Measurements from ENCODE around the gene LRRC8D.

LRRC8D gene

DNA sequence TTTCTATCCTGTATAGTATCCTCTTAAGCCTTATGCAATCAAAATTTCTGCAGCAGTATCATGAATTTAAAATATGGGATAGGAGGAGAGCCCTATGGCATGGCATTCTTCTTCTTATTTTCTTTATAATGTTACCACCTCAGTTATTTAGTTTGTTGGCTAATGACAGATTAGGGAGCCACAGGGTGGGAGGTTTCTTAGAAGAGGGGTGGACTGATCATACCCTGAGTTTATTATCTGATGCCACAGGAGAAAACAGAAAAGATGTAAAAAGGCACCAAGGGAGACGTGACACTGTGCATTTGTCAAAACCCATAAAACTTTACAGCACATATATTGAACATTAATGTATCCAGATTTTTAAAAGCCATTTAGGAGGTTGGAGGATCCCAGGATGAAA, 66.9 kb downstream of the LRRC8D start:
- TF ChIP-seq, protein P1, sequence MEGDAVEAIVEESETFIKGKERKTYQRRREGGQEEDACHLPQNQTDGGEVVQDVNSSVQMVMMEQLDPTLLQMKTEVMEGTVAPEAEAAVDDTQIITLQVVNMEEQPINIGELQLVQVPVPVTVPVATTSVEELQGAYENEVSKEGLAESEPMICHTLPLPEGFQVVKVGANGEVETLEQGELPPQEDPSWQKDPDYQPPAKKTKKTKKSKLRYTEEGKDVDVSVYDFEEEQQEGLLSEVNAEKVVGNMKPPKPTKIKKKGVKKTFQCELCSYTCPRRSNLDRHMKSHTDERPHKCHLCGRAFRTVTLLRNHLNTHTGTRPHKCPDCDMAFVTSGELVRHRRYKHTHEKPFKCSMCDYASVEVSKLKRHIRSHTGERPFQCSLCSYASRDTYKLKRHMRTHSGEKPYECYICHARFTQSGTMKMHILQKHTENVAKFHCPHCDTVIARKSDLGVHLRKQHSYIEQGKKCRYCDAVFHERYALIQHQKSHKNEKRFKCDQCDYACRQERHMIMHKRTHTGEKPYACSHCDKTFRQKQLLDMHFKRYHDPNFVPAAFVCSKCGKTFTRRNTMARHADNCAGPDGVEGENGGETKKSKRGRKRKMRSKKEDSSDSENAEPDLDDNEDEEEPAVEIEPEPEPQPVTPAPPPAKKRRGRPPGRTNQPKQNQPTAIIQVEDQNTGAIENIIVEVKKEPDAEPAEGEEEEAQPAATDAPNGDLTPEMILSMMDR (IDR thresholded peaks at IDR 0.05; ENCODE audit: low read depth, low read length, missing control alignments): no peak
- no peak overlapping the region for H3K4me3 ChIP-seq (ENCODE audit: low read depth, low read length)
- DNase-seq (ENCODE audit: low read depth): no peak

DNA sequence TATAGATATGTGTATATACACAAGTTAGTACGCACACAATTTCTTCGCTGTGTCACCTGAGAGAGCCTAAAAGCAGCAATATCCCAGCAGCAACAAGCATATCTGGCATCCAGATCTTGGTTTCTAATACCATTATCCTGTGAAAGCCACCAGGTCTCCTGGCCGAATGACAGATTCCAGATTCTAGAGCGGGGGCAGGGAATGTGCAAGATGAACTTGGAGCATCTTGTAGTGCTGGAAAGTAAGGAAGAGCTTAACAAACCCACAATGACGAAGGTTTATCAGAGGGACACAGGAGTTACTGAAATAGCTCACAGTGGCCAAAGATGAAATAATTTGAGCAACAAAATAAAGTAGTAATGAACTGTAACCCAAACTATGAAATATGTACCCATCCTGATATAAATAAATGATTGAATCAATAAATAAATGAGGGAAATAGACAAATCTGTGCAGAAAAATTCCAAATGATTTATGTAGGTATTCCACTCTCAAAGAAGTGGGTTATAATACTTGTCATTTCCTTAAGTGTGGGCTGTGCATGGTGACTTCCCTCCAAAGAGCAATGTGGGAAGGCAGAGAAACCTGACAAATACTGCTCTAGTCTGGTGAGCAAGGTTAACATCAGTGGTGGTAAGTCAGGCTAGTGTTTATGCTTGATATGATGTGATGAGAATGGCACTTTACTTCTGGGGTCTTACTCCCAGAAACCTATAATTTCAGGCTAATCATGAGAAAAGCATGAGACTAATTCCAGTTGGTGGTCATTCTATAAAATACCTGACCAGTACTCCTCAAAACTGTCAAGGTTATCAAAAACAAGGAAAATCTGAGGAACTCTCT, 67.9 kb downstream of the LRRC8D start:
- H3K4me3 ChIP-seq (ENCODE audit: low read depth, low read length): no peak overlapping the region
- DNase-seq (ENCODE audit: low read depth): no peak
- TF ChIP-seq, protein P1 (IDR thresholded peaks at IDR 0.05; ENCODE audit: low read depth, low read length, missing control alignments): no peak

DNA sequence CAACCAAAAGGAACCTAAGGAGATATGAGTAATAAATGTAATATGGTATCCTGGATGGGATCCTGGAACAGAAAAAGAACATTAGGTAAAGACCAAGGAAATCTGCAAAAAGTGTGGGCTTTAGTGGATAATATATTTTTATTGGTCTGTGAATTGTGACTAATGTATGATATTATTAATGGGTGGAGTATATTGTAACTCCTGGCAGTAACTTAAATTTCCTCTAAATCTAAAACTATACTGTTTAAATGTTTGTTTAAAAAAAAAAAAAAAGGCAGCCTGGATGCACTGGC, 68.4 kb downstream of the LRRC8D start:
- TF ChIP-seq, protein P1 (IDR thresholded peaks at IDR 0.05; ENCODE audit: low read depth, low read length, missing control alignments): no peak
- H3K4me3 ChIP-seq (ENCODE audit: low read depth, low read length): no peak overlapping the region
- no peak for DNase-seq (ENCODE audit: low read depth)

DNA sequence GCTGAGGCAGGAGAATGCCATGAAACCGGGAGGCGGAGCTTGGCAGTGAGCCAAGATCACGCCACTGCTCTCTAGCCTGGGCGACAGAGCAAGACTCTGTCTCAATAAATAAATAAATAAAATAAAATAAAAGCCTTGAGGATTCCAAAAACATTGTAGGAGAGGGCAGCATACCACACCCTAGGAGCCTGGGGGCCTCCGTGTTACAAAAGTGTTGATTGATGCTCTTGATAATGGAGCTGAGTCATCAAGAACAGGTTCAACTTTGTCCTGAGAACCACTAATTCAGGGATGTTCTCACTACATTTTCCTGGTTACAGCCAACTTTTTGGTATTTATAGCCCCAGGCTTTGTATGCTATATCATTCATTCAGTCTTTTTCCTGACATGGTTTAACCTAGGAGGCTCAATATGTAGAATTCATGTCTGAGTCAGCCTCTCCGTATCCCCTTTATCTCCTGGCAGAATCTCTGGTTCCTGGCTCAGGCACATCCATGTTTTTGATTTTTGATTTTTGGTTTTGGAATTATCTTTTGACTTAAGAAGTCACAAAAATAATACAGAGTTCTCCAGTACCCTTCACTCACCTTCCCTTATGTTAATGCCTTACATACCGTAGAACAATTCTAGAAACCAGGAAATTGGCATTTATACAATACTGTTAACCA, 69.4 kb downstream of the LRRC8D start:
- no peak overlapping the region for H3K4me3 ChIP-seq (ENCODE audit: low read depth, low read length)
- DNase-seq (ENCODE audit: low read depth): no peak
- TF ChIP-seq, protein P1 (IDR thresholded peaks at IDR 0.05; ENCODE audit: low read depth, low read length, missing control alignments): no peak

DNA sequence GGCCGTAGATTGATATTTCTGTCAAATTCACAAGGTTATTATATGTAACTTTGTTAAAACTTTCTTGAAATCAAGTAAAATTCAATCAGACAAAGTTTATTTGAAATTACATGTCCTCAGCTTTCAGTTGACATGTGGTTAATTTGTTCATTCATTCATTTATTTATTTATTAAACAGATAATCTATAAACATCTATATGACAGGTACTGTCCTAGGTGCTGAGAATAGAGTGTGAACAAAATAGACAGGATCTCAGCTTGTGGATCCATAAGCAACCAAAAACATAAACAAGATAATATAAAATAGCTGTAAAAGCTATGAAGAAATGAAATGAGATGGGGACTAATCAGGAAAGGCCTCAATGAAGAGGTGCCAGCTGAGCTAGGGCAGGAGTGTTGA, 72.0 kb downstream of the LRRC8D start:
- TF ChIP-seq, protein P1 (IDR thresholded peaks at IDR 0.05; ENCODE audit: low read depth, low read length, missing control alignments): no peak
- DNase-seq (ENCODE audit: low read depth): no peak
- H3K4me3 ChIP-seq (ENCODE audit: low read depth, low read length): no peak overlapping the region

DNA sequence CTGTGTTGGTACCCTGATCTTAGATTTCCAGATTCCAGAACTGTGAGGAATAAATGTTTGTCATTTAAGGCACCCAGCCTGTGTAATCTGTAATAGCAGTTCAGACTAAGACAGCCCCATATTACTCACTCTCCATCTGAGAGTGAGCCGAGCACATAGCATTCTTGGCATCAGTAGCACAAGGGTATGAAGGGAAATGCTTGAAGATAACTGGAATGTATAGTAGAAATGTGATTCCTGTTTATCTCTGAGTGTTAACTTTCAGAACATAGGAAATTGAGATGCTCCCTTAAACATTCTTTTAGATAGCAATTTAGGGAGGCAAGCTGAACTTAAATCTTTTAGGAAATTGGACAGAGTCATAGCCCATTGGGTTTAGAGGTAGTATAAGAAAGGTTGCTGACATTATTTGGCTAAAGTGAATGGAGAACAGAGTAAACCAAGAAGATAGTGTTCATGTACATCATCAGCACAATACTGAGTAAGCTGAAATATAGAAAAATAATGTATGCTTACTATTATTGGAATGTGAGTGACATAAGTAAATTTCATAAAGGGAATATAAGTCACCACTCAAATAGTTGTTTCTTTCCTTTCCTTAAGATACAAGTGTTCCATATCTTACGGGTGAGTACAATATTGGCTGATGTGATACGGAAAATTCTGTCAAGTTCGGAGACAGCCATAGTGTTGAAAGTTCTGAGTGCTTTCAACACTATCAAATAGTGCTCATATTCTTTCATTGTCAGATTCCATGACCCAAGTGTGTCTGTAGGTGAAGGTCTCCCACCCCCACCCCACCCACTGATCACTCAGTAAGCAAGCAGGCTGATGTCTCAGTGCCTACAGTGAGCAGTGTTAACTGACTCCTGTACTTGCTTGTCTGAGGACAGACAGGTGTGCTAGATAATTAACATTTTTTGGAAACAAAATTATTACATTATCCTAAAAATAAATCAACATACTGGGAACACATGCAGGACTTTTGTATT, 73.7 kb downstream of the LRRC8D start:
- TF ChIP-seq, protein P1 (IDR thresholded peaks at IDR 0.05; ENCODE audit: low read depth, low read length, missing control alignments): no peak
- no peak for DNase-seq (ENCODE audit: low read depth)
- no peak overlapping the region for H3K4me3 ChIP-seq (ENCODE audit: low read depth, low read length)
